GM19099 (cell line): ENCODE results near the gene SOHLH2.

Experiments
- POLR2A ChIP-seq: IDR thresholded peaks from 3 replicates; pipeline ENCODE4 v1.6.1; 2011; ENCODE audit warnings: low read depth; ENCODE audit not compliant: insufficient read length; ENCODE audit errors: extremely low read depth

The SOHLH2 gene

GRCh38 chr13:36214163-36214921, at the start of gene SOHLH2:
Gene SOHLH2 (minus strand): TSS chr13:36214556. CDS start chr13:36214526, 30 bp downstream.
- TF ChIP-seq POLR2A = no peak

GRCh38 chr13:36261976-36262375, 47.6 kb upstream of the SOHLH2 start:
- TF ChIP-seq POLR2A = no peak

- TF ChIP-seq POLR2A = no peak
Measured at GRCh38 chr13:36261011-36261410, 46.7 kb upstream of the SOHLH2 start.

GRCh38 chr13:36259361-36260137, 45.2 kb upstream of the SOHLH2 start:
- TF ChIP-seq POLR2A = no peak

GRCh38 chr13:36258831-36259230, 44.5 kb upstream of the SOHLH2 start:
- TF ChIP-seq POLR2A = no peak

GRCh38 chr13:36251526-36251925, 37.2 kb upstream of the SOHLH2 start:
- no peak for TF ChIP-seq POLR2A

GRCh38 chr13:36251017-36251416, 36.7 kb upstream of the SOHLH2 start:
- no peak for TF ChIP-seq POLR2A

GRCh38 chr13:36248700-36249099, 34.3 kb upstream of the SOHLH2 start:
- no peak for TF ChIP-seq POLR2A

GRCh38 chr13:36244990-36245389, 30.6 kb upstream of the SOHLH2 start:
- no peak for TF ChIP-seq POLR2A

- TF ChIP-seq POLR2A = no peak
Measured at GRCh38 chr13:36244073-36244472, 29.7 kb upstream of the SOHLH2 start.

GRCh38 chr13:36242761-36243160, 28.4 kb upstream of the SOHLH2 start:
- TF ChIP-seq POLR2A = no peak

- TF ChIP-seq POLR2A = no peak
Measured at GRCh38 chr13:36231236-36231635, 16.9 kb upstream of the SOHLH2 start.

GRCh38 chr13:36224730-36225129, 10.4 kb upstream of the SOHLH2 start:
- no peak for TF ChIP-seq POLR2A

GRCh38 chr13:36219883-36220282, 5.5 kb upstream of the SOHLH2 start:
- no peak for TF ChIP-seq POLR2A

GRCh38 chr13:36217456-36217855, 3.1 kb upstream of the SOHLH2 start:
- no peak for TF ChIP-seq POLR2A

GRCh38 chr13:36212789-36213188, 1.6 kb downstream of the SOHLH2 start:
- TF ChIP-seq POLR2A = no peak
